Hematopoietic multipotent progenitor cell treated with erythropoietin and hydrocortisone succinate and interleukin-3 and kit ligand, for 4 days (in vitro differentiated cells): ENCODE results near the gene WDR17.

ENCODE experiments used
- DNase-seq: peaks from one replicate; pipeline ENCODE4 v3.0.0-alpha.2; 2015

The WDR17 gene

GRCh38 chr4:176099314-176099713 is 33.7 kb downstream of the WDR17 start:
- peak; percentile 7 for DNase-seq

- DNase-seq, result no peak
These were observed 36.9 kb downstream of the WDR17 start for GRCh38 chr4:176102414-176103063.

GRCh38 chr4:176107695-176108094 is 42.1 kb downstream of the WDR17 start:
- no peak for DNase-seq

GRCh38 chr4:176123710-176124407 is 58.2 kb downstream of the WDR17 start:
- peak; percentile 48 for DNase-seq

- no peak for DNase-seq
These were observed 59.4 kb downstream of the WDR17 start for GRCh38 chr4:176125063-176125462.

- DNase-seq, result no peak
These were observed 69.0 kb downstream of the WDR17 start for GRCh38 chr4:176134670-176135069.

- DNase-seq, result no peak
These were observed 72.0 kb downstream of the WDR17 start for GRCh38 chr4:176137631-176138030.

GRCh38 chr4:176139518-176139917 is 73.9 kb downstream of the WDR17 start:
- DNase-seq, result no peak

GRCh38 chr4:176142253-176142652 is 76.6 kb downstream of the WDR17 start:
- DNase-seq, result no peak

- no peak for DNase-seq
These were observed 84.2 kb downstream of the WDR17 start for GRCh38 chr4:176149680-176150355.

- DNase-seq, result peak; percentile 61
These were observed 84.7 kb downstream of the WDR17 start for GRCh38 chr4:176150356-176150682.

GRCh38 chr4:176150704-176151103 is 85.1 kb downstream of the WDR17 start:
- no peak for DNase-seq

- DNase-seq, result no peak
These were observed 87.5 kb downstream of the WDR17 start for GRCh38 chr4:176153124-176153523.

- no peak for DNase-seq
These were observed 91.0 kb downstream of the WDR17 start for GRCh38 chr4:176156656-176157055.

GRCh38 chr4:176163041-176163440 is 97.4 kb downstream of the WDR17 start:
- DNase-seq, result no peak

GRCh38 chr4:176185051-176185450 is 119.4 kb downstream of the WDR17 start:
- DNase-seq, result no peak

- no peak for DNase-seq
These were observed 120.4 kb downstream of the WDR17 start for GRCh38 chr4:176186067-176186466.

GRCh38 chr4:176186671-176187395 is 121.2 kb downstream of the WDR17 start:
- no peak for DNase-seq

- DNase-seq, result no peak
These were observed 122.0 kb downstream of the WDR17 start for GRCh38 chr4:176187624-176188023.

- DNase-seq, result no peak
These were observed 123.0 kb downstream of the WDR17 start for GRCh38 chr4:176188654-176189053.

- no peak for DNase-seq
These were observed 124.5 kb downstream of the WDR17 start for GRCh38 chr4:176189891-176190795.

- DNase-seq, result no peak
These were observed 126.3 kb downstream of the WDR17 start for GRCh38 chr4:176191974-176192373.

GRCh38 chr4:176193126-176193525 is 127.5 kb downstream of the WDR17 start:
- DNase-seq, result no peak
